NB4 (cell line): ENCODE measurements around the gene GDPD5.

ENCODE experiments used
- DNase-seq: peaks from one replicate; pipeline ENCODE4 v3.0.0; 2010; ENCODE audit warnings: low read depth
- H3K4me3 ChIP-seq: one replicate; pipeline ENCODE4 v1.5.1; 2011; ENCODE audit warnings: mild to moderate bottlenecking, low read depth, low read length, moderate library complexity
- CTCF ChIP-seq: IDR thresholded peaks from one replicate; pipeline ENCODE4 v1.5.1; 2012; ENCODE audit warnings: low read depth, low read length
- MAX ChIP-seq: IDR thresholded peaks from 2 replicates; pipeline ENCODE4 v1.6.1; 2011; ENCODE audit warnings: low read depth, low read length
- MYC ChIP-seq: IDR thresholded peaks from 2 replicates; pipeline ENCODE4 v1.6.1; 2011; ENCODE audit warnings: low read depth, low read length
- POLR2A ChIP-seq: IDR thresholded peaks from 2 replicates; pipeline ENCODE4 v1.6.1; 2011; ENCODE audit warnings: mild to moderate bottlenecking; ENCODE audit not compliant: insufficient read length; ENCODE audit errors: extremely low read depth

GDPD5 gene

GRCh38 chr11:75568616-75569219 is 43.0 kb upstream of the GDPD5 start:
- no peak for DNase-seq
- H3K4me3 ChIP-seq, result no peak overlapping the region
- no peak for TF ChIP-seq MYC

- no peak for TF ChIP-seq POLR2A
- TF ChIP-seq CTCF, result no peak
- TF ChIP-seq MAX, result no peak
- TF ChIP-seq MYC, result no peak
- no peak for DNase-seq
- no peak overlapping the region for H3K4me3 ChIP-seq
Observed at GRCh38 chr11:75567971-75568370, 42.2 kb upstream of the GDPD5 start.

- H3K4me3 ChIP-seq, result no peak overlapping the region
- no peak for TF ChIP-seq MYC
- no peak for TF ChIP-seq MAX
- no peak for TF ChIP-seq CTCF
- no peak for TF ChIP-seq POLR2A
- no peak for DNase-seq
Observed at GRCh38 chr11:75566763-75567279, 41.1 kb upstream of the GDPD5 start.

- TF ChIP-seq MYC (no peak), CTCF (no peak), MAX (no peak), POLR2A (no peak)
- no peak for DNase-seq
- no peak overlapping the region for H3K4me3 ChIP-seq
Observed at GRCh38 chr11:75565916-75566762, 40.4 kb upstream of the GDPD5 start.

GRCh38 chr11:75565221-75565814 is 39.6 kb upstream of the GDPD5 start:
- no peak for TF ChIP-seq MAX
- TF ChIP-seq POLR2A, result no peak
- TF ChIP-seq CTCF, result no peak
- no peak for TF ChIP-seq MYC
- no peak overlapping the region for H3K4me3 ChIP-seq
- DNase-seq, result no peak

GRCh38 chr11:75563978-75564552 is 38.3 kb upstream of the GDPD5 start:
- TF ChIP-seq POLR2A, result no peak
- TF ChIP-seq CTCF, result no peak
- no peak for TF ChIP-seq MYC
- TF ChIP-seq MAX, result no peak
- DNase-seq, result no peak
- no peak overlapping the region for H3K4me3 ChIP-seq
